ENCODE measurements around the gene CACNA2D3.

DNA sequence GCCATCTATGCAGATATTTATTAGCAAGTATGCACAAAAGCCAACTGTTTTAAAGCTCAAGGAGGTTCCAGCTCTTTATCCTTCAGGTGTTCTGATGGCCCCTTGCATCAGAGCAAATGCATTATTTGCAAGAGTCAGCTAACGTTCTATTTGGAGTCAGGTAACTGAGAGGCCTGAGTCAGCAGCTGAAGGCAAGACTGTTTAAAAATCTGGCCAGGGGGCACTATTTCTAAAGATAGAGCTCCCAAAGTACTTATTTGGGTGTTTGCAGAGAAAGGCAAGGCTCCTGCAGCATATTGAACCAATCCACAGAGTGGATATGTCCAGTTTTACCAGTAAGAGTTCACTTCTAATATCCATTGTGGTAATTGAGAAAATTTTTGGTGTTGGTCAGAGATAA lies 659.4 kb downstream of the CACNA2D3 start:
- TF ChIP-seq, protein P1, sequence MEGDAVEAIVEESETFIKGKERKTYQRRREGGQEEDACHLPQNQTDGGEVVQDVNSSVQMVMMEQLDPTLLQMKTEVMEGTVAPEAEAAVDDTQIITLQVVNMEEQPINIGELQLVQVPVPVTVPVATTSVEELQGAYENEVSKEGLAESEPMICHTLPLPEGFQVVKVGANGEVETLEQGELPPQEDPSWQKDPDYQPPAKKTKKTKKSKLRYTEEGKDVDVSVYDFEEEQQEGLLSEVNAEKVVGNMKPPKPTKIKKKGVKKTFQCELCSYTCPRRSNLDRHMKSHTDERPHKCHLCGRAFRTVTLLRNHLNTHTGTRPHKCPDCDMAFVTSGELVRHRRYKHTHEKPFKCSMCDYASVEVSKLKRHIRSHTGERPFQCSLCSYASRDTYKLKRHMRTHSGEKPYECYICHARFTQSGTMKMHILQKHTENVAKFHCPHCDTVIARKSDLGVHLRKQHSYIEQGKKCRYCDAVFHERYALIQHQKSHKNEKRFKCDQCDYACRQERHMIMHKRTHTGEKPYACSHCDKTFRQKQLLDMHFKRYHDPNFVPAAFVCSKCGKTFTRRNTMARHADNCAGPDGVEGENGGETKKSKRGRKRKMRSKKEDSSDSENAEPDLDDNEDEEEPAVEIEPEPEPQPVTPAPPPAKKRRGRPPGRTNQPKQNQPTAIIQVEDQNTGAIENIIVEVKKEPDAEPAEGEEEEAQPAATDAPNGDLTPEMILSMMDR (conservative IDR thresholded peaks at IDR 0.05; ENCODE audit: low read length): no peak
- no peak for TF ChIP-seq EZH2phosphoT487 (IDR thresholded peaks at IDR 0.05; ENCODE audit: borderline replicate concordance, low read depth, low read length)
